ENCODE data around the gene UGT2B7.

DNA sequence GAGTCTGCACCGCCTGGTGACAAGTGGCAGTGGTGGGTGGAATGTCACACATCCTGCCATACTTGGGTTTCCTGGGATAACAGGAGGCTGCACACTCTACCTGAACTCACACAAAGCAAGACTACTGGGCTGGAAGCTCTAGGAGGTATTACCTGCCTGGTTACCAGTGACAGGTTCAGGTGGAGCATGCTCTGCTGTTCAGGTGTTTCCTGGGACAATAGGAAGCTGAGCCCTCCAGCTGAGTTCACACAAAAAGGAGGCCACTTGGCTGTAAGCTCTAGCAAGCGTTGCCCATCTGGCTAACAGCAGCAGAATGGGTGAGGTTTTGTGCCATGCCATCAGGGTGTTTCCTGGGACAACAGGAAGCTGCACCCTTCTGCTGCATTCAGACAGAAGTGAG lies 17.4 kb upstream of the UGT2B7 start:
- TF ChIP-seq, protein P1, sequence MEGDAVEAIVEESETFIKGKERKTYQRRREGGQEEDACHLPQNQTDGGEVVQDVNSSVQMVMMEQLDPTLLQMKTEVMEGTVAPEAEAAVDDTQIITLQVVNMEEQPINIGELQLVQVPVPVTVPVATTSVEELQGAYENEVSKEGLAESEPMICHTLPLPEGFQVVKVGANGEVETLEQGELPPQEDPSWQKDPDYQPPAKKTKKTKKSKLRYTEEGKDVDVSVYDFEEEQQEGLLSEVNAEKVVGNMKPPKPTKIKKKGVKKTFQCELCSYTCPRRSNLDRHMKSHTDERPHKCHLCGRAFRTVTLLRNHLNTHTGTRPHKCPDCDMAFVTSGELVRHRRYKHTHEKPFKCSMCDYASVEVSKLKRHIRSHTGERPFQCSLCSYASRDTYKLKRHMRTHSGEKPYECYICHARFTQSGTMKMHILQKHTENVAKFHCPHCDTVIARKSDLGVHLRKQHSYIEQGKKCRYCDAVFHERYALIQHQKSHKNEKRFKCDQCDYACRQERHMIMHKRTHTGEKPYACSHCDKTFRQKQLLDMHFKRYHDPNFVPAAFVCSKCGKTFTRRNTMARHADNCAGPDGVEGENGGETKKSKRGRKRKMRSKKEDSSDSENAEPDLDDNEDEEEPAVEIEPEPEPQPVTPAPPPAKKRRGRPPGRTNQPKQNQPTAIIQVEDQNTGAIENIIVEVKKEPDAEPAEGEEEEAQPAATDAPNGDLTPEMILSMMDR (IDR thresholded peaks at IDR 0.05), result no peak
- no peak for TF ChIP-seq POLR2A (IDR thresholded peaks at IDR 0.05)
